Epithelial cell of prostate (primary cell): ENCODE data around the gene ZBTB49.
A peak's percentile ranks its signal among the peaks of the same experiment; 100 is the strongest.

Experiments
- DNase-seq: peaks from one replicate; pipeline ENCODE4 v3.0.0-alpha.2; 2011; ENCODE audit warnings: low read depth, low spot score
- H3K27ac ChIP-seq: fragments of 450-650 bp; 2 replicates; pipeline ENCODE4 v1.5.1; 2017; ENCODE audit warnings: mild to moderate bottlenecking

ZBTB49 gene

GRCh38 chr4:4277531-4277930 lies 12.5 kb upstream of the ZBTB49 start:
- no peak for DNase-seq
- no peak overlapping the region for H3K27ac ChIP-seq

GRCh38 chr4:4281787-4282186 lies 8.3 kb upstream of the ZBTB49 start:
- no peak overlapping the region for H3K27ac ChIP-seq
- no peak for DNase-seq

- no peak for DNase-seq
- no peak overlapping the region for H3K27ac ChIP-seq
These were observed 5.0 kb upstream of the ZBTB49 start for GRCh38 chr4:4284827-4285618.

- no peak overlapping the region for H3K27ac ChIP-seq
- no peak for DNase-seq
These were observed 2.0 kb upstream of the ZBTB49 start for GRCh38 chr4:4288098-4288497.

GRCh38 chr4:4289055-4289454 lies 996 bp upstream of the ZBTB49 start:
- no peak for DNase-seq
- H3K27ac ChIP-seq = peak overlapping the region; percentile 54

- peak overlapping the region; percentile 54 for H3K27ac ChIP-seq
- DNase-seq = no peak
These were observed 482 bp upstream of the ZBTB49 start for GRCh38 chr4:4289597-4289940.

GRCh38 chr4:4293279-4293678 lies 3.2 kb downstream of the ZBTB49 start:
- no peak for DNase-seq
- H3K27ac ChIP-seq = no peak overlapping the region

- DNase-seq = no peak
- no peak overlapping the region for H3K27ac ChIP-seq
These were observed 6.3 kb downstream of the ZBTB49 start for GRCh38 chr4:4296283-4296846.

GRCh38 chr4:4299006-4299405 lies 9.0 kb downstream of the ZBTB49 start:
- DNase-seq = no peak
- H3K27ac ChIP-seq = no peak overlapping the region

GRCh38 chr4:4302001-4302400 lies 11.9 kb downstream of the ZBTB49 start:
- no peak overlapping the region for H3K27ac ChIP-seq
- no peak for DNase-seq

- no peak for DNase-seq
- no peak overlapping the region for H3K27ac ChIP-seq
These were observed 12.4 kb downstream of the ZBTB49 start for GRCh38 chr4:4302416-4302815.

- DNase-seq = no peak
- no peak overlapping the region for H3K27ac ChIP-seq
These were observed 16.9 kb downstream of the ZBTB49 start for GRCh38 chr4:4306920-4307319.

GRCh38 chr4:4308800-4309441 lies 18.9 kb downstream of the ZBTB49 start:
- peak overlapping the region; percentile 62 for H3K27ac ChIP-seq
- DNase-seq = no peak

- no peak overlapping the region for H3K27ac ChIP-seq
- DNase-seq = no peak
These were observed 21.1 kb downstream of the ZBTB49 start for GRCh38 chr4:4311193-4311592.

GRCh38 chr4:4315461-4316149 lies 25.6 kb downstream of the ZBTB49 start:
- H3K27ac ChIP-seq = no peak overlapping the region
- no peak for DNase-seq

GRCh38 chr4:4316150-4316495 lies 26.1 kb downstream of the ZBTB49 start:
- H3K27ac ChIP-seq = no peak overlapping the region
- DNase-seq = no peak

GRCh38 chr4:4317496-4318232 lies 27.6 kb downstream of the ZBTB49 start:
- DNase-seq = no peak
- no peak overlapping the region for H3K27ac ChIP-seq

GRCh38 chr4:4320528-4320927 lies 30.5 kb downstream of the ZBTB49 start:
- no peak for DNase-seq
- no peak overlapping the region for H3K27ac ChIP-seq

GRCh38 chr4:4320951-4321714 lies 31.1 kb downstream of the ZBTB49 start:
- H3K27ac ChIP-seq = no peak overlapping the region
- DNase-seq = no peak
